HL-60 (cell line): Measurements from ENCODE around the gene GIPC3.

Experiments
- GABPA ChIP-seq: IDR thresholded peaks from 2 replicates; pipeline ENCODE4 v1.6.1; 2012; ENCODE audit warnings: low read depth
- POLR2AphosphoS5 ChIP-seq: IDR thresholded peaks from 2 replicates; pipeline ENCODE4 v1.6.1; 2012; ENCODE audit warnings: low read depth
- SPI1 ChIP-seq: IDR thresholded peaks from 2 replicates; pipeline ENCODE4 v1.6.1; 2012; ENCODE audit warnings: low read depth, mild to moderate bottlenecking, borderline replicate concordance
- TF ChIP-seq, protein P1 (sequence below): IDR thresholded peaks from one replicate; pipeline ENCODE4 v1.5.1; 2011; ENCODE audit warnings: low read length, control low read depth, inconsistent platforms; ENCODE audit not compliant: insufficient read depth
- TF ChIP-seq, protein P2 (sequence below): IDR thresholded peaks from 2 replicates; pipeline ENCODE4 v1.6.1; 2012; ENCODE audit warnings: low read depth; ENCODE audit not compliant: insufficient replicate concordance

DNA sequence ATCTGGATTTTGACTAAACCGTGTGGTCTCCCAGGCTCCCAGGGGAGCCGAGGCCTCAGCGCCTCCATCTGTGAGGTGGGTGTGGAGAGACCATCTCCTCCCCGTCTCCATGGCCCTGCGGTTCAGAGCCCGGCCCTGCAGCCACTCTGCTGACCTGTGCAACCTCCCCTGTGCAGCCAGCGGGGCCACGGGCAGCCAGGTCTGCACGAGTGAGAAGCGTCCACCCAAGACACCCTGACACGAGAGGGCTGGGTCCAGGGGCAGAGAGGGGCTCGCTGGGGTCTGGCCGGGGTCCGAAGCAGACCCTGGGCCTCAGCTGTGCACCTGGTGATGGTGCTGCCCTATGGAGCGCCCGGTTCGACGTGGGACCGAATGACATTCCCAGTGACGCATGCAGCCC, 51.7 kb downstream of the GIPC3 start:
- TF ChIP-seq, protein P1, sequence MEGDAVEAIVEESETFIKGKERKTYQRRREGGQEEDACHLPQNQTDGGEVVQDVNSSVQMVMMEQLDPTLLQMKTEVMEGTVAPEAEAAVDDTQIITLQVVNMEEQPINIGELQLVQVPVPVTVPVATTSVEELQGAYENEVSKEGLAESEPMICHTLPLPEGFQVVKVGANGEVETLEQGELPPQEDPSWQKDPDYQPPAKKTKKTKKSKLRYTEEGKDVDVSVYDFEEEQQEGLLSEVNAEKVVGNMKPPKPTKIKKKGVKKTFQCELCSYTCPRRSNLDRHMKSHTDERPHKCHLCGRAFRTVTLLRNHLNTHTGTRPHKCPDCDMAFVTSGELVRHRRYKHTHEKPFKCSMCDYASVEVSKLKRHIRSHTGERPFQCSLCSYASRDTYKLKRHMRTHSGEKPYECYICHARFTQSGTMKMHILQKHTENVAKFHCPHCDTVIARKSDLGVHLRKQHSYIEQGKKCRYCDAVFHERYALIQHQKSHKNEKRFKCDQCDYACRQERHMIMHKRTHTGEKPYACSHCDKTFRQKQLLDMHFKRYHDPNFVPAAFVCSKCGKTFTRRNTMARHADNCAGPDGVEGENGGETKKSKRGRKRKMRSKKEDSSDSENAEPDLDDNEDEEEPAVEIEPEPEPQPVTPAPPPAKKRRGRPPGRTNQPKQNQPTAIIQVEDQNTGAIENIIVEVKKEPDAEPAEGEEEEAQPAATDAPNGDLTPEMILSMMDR: no peak
- no peak for TF ChIP-seq GABPA
- no peak for TF ChIP-seq SPI1
- no peak for TF ChIP-seq POLR2AphosphoS5
- TF ChIP-seq, protein P2, sequence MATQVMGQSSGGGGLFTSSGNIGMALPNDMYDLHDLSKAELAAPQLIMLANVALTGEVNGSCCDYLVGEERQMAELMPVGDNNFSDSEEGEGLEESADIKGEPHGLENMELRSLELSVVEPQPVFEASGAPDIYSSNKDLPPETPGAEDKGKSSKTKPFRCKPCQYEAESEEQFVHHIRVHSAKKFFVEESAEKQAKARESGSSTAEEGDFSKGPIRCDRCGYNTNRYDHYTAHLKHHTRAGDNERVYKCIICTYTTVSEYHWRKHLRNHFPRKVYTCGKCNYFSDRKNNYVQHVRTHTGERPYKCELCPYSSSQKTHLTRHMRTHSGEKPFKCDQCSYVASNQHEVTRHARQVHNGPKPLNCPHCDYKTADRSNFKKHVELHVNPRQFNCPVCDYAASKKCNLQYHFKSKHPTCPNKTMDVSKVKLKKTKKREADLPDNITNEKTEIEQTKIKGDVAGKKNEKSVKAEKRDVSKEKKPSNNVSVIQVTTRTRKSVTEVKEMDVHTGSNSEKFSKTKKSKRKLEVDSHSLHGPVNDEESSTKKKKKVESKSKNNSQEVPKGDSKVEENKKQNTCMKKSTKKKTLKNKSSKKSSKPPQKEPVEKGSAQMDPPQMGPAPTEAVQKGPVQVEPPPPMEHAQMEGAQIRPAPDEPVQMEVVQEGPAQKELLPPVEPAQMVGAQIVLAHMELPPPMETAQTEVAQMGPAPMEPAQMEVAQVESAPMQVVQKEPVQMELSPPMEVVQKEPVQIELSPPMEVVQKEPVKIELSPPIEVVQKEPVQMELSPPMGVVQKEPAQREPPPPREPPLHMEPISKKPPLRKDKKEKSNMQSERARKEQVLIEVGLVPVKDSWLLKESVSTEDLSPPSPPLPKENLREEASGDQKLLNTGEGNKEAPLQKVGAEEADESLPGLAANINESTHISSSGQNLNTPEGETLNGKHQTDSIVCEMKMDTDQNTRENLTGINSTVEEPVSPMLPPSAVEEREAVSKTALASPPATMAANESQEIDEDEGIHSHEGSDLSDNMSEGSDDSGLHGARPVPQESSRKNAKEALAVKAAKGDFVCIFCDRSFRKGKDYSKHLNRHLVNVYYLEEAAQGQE: no peak
